Stimulated activated naive CD4-positive, alpha-beta T cell treated with Interleukin-2 at 50 U/mL for 16 hours (primary cell): ENCODE data around the gene EMX2.
A peak's percentile ranks its signal among the peaks of the same experiment; 100 is the strongest.
"Not testable (repeated sequence)": the region's sequence is repeated elsewhere in the genome, so short reads cannot be mapped to it uniquely, and the experiment has no call there.

Source experiments
- DNase-seq: peaks from one replicate; lab custom pipeline; 2025; lab: John Stamatoyannopoulos, UW

Gene EMX2

DNA sequence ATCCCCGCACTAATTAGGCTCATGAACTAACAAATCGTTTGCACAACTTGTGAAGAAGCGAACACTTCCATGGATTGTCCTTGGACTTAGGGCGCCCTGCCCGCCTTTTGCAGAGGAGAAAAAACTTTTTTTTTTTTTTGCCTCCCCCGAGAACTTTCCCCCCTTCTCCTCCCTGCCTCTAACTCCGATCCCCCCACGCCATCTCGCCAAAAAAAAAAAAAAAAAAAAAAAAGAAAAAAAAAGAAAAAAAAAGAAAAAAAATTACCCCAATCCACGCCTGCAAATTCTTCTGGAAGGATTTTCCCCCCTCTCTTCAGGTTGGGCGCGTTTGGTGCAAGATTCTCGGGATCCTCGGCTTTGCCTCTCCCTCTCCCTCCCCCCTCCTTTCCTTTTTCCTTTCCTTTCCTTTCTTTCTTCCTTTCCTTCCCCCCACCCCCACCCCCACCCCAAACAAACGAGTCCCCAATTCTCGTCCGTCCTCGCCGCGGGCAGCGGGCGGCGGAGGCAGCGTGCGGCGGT lies at the start of gene EMX2:
Gene EMX2 (plus strand): TSS at position 41 of the 519 bp plus-strand sequence. CDS start 522 bp downstream, outside the sequence.
- DNase-seq = no peak

DNA sequence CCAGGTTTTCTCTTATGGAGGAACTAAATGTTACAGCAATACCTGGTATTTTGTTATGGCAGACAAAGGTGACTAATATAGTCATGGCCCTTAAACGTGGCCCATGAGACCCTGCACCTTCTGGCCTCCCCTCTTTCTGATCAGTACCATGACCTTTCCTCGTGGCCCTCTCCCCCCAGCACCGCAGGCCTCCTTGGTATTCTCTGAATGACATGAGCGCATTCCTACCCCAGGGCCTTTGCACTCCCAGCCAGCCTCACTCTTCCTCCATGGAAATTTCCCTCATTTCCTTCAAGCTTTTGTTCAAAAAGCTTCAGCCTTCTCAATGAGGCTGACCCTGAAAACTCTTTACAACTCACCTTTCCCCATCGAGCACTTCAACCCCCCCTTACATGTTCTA lies 46.5 kb upstream of the EMX2 start:
- no peak for DNase-seq

DNA sequence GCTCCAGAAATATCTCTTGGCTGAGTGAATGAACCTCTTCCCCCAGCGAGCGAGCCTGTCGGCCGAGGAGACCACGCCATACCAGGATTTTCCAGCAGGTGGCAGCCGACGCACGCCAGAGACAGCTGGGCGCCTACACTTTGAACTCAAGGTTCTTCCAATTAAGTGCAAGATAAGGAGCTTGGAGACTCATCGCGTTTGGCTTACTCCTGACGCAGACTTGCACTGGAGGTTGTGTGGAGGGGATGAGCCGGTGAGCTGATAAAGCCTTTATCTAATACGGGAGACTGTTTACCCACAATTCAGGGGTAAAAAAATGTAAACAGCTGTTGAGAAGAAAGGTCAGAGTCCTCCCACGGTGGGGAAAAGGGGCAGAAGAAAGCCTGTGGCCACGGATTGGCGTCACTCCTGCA lies 45.9 kb upstream of the EMX2 start:
- peak; percentile 50 for DNase-seq

DNA sequence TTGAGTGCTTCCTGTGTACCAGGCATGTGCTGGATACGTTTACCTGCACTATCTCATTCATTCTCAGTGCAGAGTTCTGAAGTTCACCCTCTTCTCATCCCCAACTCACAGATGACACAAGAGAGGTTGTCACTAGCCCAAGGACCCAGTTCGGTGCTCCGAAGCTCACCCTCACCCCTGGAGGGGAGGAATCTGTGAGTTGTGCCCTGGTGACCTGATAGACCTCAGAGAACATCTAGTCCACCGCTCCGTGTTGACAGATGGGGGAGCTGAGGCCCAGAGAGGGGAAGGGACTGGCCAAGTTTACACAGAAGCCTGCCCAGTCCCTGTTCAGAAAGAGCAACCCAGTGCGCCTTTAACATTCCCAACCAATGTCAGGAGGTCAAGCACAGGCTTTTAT lies 44.8 kb upstream of the EMX2 start:
- no peak for DNase-seq

DNA sequence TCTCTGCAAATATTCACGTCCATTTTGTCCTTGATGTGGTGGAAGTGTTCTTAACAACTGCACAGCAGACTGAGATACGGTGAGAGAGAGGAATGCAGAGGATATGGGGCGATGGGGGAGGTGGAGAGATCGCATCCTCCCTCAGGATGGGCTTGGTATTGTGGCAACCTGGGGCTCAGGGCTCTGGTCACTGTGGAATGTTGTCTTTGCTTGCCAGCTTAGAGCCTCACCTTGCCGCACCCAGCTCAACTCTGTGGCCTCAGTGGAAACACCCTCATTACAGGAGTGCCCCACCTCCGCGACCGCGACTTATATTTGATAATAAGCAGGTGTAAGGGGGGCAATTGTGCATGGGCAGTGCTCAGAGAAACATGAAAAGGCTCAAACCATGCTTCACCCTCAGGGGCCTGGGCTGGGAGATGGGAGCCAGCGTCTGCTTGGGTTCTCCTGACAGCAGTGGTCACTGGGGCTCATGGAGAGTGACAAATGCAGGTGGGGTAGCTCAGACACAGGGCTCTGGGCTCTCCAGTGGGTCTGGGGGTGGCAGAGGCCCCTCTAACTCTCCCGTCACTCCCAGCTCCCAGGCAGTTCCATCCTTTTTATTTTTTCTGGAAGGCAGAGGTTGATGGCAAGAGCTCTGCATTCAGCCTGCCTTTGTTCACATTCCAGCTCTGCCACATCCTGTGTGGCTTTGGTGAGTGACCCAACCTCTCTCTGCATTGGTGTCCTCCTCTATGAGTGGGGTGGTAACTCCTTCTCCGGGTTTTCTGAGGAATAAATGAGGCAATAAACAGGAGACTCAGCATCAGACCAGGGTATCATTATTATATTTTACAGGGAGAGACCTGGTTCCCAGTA lies 43.1 kb upstream of the EMX2 start:
- DNase-seq = no peak

DNA sequence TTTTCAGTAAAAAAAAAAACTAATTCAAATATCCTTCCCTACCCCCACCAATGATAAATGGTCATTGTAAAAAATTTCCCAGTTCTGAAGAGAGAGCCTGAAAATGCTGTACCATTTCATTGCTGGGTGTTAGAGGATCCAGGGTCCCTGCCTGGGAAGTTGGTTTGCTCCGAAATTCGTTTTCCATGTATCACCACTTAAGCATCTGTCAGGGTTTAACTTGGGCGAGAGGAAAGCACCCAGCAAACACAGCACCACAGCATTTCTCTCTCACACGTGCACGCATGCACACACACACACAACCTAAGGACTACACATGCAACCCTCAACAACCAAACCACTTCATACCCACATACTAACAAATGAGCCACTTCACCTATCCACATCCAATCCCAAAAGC lies 42.1 kb upstream of the EMX2 start:
- no peak for DNase-seq

DNA sequence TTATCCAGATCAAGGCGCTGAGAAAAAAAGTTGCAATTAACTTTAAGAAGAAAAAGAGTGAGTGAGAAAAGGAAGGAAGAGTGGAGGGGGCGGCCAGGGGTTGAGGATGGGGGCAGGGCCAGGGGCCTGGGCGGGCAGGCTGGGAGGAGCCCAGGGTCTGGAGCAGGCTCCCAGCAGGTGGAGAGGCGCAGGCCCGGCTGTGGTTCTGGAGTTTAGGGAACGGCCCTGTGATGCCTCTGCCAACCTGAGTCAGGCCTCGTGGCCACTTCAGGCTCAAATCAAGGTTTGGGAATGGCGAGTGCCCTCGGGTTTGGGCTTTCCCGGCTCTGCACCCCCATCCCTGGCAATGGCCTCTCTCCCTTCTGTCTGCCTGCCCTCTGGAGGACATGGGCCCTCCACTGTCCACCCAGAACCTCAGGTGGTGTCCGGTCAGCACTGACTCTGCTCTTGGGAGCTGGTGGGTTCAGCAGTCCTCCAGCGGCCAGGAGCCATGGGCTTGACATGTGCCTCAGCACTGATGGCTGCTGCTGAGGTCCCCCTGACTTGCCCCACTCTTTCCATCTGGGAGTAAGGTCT lies 41.0 kb upstream of the EMX2 start:
- no peak for DNase-seq

DNA sequence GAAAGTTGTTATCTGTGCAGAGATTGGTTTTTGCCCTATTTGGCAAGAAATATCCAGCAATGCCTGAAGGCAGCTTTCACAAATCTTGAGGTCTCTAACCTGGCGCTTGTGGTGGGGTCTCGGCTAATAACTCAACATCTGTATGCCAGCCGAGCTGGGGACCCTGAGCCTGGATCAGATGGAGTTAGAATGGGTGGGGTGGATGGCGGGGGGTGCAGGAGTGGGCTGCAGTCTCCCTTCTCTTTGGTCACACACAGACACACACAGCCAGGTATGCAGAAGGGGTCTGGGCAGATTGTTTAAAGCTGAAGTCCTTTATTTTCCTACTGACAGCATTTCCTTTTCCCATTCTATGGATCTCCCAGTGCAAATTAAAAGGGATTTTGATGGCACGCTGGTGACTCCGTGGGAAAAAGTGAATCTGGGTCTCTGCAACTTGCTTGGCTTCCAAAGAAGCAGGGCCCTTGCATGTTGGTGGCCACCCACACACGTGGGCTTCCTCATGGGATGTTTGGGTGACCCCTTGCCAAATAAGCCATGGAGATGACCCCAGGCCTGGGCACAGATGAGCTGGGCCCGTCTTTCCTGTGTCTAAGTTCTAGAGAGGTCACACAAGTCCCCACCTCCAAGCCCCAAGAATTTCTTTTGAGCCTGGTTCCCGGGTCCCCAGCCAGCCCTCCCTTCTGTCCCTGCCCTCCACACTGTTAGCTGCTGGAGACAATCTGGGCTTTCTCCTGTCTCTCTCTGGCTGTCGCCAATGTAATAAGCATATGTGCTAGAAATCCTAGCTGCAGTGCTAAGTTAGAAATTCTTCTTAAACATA lies 39.9 kb upstream of the EMX2 start:
- no peak for DNase-seq

DNA sequence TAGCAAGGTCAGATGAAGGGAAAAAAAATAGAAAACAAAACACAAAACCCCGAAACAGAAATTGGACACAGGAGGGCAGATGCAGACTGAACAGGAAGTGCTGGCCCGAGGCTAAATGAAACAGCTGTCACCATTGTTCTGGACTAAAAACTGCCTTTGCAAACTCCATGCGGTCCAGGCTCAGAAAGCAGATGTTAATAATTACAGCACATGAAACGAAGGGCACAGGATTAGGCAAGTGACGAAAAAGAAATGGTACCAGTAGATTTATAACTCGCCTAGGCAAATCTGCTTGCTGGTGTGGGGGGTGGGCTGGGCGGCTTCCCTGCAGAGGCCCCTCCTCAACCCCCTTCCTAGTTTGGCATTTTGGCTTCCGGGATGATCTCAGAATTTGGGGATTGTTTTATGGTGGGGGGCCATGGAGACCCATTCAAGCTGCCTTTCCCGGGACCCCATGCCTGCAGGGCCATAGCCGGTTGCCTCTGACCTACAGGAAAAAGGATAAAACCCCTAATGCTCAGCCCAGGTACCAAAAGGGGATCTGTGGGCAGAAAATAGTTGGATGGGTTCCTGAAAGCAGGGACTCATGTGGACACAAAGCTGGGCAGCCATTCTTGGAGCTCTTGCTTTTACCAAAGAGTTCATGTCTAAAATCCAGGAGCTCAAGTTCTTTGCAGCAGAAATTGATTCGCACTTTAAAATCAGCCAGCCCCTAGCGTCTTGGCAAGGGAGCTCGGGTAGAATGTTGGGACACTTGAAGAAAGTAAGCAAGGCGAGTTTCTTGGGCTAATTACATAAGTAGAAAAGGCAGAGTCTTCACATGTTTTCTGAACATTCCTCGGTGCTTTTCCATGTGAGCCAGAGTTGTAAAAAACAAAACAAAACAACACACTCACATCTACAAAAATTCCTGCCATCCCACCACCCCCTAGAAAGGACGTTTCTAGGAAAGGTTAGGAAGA lies 39.0 kb upstream of the EMX2 start:
- DNase-seq = no peak

DNA sequence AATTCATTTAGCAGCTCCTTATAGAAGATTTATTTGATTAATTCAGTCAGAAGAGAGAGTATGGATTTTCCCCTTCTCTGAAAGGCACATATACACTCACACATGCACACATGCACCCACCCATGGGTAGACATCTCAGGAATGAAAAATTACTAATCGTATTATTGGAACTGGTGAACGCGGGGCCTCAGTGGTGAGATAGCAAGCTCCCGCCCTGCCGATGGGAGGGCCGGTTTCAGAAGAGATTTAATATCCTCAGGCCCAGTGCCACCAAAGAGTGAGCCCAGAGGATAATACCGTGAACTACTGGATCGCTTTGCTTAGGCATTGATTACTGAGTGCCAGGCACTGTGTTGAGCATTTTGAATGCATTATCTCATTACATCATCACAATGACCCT lies 38.0 kb upstream of the EMX2 start:
- DNase-seq = no peak

DNA sequence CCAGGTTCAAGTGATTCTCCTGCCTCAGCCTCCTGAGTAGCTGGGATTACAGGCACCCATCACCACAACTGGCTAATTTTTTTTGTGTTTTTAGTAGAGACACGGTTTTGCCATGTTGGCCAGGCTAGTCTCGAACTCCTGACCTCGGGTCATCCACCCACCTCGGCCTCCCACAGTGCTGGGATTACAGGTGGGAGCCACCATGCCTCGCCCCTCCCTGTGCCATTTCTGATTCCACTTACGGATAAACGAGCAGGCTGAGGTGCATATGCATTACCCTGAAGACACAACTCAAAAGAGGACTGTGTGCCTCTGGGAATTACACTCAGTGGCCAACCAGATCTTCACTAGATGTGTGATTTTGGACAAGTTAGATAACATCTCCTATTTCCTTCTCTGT lies 35.5 kb upstream of the EMX2 start:
- DNase-seq = not testable (repeated sequence)

DNA sequence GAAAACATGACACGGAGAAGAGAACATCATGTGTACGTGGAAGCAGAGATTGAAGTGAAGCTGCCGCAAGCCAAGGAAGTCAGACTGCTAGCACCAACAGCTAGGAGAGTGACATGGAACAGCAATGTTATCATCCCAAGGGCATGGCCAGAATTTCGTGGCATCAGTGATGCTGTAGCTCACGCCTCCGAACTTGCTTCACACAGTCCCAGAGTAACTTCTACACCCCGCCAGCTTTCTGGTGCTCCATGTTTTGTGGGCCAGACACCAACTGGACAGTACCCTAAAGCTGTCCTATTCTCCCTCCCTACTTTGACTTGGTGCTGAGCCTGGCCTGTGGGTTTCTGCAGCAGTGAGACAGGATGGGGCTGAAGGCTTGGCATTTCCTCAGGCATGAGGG lies 33.0 kb upstream of the EMX2 start:
- no peak for DNase-seq

DNA sequence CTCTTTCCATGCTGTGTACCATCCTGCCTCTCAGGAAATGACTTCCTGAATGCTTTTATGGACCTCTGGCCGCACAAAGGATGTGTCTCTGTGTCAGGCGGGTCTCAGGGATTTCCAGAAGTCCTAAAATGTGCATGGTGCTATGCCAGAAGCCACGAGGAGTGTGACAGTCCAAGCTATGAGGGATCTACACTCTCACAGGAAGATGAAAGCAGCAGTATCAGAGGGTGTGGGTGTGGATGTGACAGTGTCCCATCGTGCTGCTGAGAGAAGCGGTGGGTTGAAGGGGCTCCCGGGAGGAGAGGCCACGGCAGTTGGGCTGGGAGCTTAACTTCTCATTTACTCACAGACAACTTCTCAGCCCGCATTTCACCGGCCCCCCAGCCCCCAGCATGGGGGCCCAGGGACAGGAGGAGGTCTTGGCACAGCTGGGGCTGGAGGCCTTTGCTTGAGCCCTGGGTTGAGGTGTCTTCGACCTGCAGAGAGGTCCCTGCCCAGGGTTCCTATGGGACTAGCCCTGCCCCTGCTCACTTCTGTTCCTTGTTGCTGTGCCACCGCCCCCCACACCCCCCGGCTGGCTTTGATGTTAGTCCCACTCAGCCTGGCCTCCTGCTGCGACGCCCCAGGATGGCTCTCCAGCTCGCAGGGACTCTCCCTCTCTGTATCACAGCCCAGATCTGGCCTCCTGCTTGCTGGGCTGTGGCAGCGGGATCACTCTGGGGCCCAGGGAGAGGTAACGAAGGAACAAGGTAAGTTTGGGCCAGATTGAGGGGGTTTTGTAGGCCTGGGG lies 30.8 kb upstream of the EMX2 start:
- DNase-seq = no peak

DNA sequence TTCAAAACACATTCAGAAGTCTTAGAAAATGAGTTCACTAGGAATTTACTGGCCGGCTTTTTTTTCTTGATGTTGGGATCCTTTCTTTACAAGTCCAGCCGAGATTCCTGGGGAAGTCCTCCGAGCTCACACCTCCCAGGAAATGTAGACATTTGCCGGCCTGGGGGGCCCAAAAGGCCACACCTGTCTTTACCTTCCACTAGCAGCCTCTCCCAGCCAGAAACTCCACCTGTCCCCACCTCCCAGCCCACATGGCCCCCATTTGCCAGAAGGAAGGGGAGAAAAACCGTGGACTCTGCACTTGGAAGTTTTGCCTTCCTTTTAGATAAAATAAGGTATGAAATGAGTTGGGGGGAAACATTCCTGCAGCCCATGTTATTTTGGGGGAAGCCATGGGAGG lies 27.6 kb upstream of the EMX2 start:
- no peak for DNase-seq

DNA sequence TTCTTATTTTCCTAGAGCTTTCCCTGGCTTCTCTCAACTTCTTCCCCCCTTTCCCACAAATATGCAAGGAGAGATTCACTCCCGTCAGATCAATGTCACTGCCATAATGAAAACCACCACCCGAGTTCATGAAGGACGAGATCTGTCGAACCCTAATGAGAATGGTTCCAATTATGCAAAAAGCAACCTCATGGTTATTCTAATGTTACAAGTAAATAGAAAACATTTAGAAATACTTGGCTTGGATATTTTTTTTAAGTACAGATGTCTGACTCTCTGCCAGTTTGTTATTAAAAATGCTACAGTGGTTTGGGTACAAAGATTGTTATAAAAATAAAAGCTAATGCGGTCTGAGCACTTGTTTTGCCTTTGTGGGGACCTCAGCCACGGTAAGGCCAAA lies 25.9 kb upstream of the EMX2 start:
- DNase-seq = no peak

DNA sequence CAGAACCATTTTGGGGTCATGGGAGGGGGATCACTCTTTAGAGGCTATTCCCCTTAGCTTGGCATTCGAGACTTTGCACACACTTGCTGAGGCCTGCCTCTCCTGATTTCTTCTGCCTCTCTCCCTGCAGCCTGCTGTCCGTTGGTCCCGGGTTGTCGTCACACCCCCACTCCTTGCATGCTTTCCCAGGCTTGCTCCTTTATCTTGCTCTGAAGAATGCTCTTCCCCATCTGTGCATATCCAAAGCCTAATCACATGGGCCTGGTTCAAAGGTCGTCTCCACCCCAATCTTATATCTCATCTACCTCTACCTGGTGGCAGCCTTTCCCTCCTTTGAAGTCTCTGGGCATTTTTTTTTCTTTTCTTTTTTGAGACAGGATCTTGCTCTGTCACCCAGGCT lies 24.3 kb upstream of the EMX2 start:
- DNase-seq = no peak

DNA sequence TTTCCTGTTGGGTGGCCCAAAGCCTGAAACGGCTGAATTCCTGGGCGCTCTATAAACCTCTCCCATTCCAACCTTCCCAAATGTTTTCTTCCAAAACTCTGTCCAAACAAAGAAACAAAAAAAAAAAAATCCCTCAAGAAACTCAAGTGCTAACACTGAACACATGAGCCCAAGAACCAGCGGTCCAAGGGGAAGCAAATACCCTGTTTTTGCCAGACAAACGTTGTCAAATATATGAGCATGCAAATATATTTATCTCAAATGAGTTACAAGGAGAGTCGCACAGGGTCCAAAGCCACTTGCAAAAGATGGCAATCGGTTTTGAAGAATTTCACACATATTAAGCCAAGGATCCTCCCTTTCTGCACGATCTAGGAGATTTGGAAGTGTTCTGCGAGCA lies 23.3 kb upstream of the EMX2 start:
- DNase-seq = no peak

DNA sequence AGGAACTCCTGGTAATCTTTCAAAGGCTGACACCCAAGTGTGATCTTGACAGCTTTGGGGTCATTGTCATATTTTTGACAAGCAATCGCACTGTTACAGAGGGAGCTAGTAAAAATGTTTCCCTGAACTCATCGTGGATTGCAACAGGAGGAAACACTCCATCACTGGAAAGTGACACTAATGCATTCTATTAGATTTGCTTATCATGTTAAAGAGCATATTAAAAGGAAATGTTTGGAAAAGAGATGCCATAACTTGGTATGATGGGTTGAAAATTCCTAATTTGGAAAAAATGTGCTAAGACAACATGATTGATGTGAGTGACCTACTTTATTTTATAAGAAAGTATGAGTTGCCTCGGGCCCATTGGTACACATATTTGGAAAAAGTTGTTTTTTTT lies 22.7 kb upstream of the EMX2 start:
- DNase-seq = no peak

DNA sequence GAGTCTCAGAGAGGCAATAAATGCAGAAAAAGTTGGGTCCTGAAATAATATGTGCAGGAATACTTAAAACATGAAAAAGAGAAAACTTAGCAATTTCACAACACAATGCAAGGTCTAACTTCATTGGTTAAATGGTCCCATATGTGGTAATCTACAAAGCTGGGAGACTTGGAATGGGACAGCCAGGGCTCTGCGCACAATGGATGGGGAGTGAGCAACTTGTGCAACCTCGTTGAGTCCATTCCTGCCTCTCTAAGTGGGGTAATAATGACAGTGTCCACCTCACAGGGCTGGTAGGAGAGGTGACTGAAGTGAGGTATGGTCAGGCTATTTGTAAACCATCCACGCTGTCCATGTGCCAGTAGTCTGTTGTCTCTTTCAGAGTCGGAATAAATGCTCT lies 11.8 kb upstream of the EMX2 start:
- no peak for DNase-seq

DNA sequence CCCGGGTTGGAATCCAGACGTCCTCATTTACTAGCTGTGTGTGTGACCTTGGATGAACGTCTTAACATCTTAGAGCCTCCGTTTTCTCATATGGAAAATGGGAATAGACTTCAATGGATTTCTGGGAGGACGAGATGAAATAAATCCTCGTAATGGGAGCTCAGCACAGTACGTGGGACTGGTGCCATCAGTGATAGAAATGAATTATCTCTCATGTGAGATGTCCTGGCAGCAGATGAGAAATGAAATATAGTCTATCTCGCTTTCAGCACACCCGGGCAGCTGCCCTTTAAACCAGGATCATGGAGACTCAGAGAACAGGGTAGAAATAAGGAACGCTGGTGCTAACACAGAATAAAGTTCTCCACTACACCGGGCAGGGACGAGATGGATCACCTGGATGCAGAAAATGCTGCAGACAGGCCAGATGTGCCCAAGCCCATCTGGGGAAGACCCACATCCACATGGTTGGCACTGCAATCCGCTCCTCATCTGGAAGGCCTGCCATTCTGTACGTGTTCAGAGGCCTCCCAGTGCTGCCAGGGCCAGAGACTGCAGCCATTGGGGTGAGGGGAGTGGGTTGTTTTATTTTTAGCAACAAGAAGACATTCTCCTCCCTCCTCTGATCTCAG lies 11.1 kb upstream of the EMX2 start:
- no peak for DNase-seq
